GM10266 (cell line): ENCODE measurements around the gene LPP.

Experiments
- DNase-seq: peaks from one replicate; pipeline ENCODE4 v3.0.0; 2012; ENCODE audit errors: extremely low spot score
- TF ChIP-seq, protein P1 (sequence below): IDR thresholded peaks from 2 replicates; pipeline ENCODE4 v1.5.1; 2012; ENCODE audit warnings: mild to moderate bottlenecking, low read depth; ENCODE audit not compliant: control insufficient read depth, insufficient read depth; ENCODE audit errors: missing control alignments

Gene LPP

DNA sequence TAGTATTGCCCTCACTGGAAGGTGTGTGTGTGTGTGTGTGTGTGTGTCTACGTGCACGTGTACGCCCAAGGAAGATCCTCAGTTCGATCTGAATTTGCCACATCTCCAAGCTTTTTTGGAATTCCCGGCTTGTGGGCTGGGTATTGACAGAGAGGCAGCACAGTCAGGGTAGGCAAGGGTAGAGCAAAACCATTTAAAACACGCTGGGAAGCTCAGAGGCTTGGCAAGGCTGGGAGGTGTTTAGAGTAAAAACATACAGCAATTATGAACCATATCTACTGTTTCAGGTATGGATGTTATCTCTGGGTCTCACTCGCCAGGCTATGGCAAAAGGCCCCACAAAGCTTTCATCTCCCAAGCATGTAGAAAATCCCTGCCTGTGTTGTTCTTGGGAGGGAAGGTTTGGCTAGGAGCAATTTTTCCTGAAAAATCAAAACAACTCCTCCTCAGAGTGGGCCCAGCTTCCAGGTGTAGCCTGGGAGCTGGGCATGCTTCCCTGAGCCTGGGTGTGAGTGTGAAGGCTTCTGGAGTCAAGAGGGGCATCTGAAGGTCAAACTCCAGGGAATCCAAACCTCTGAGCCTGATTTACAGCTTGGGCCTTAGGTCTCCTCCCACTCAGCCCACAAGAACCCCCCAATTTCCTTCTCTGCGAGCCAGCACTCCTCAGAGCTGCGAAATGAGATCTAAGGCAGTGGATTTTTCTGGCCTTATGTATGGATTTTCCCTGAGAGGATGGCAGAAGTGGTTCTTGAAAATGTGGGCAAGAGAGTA is 773.0 kb downstream of the LPP start:
- TF ChIP-seq, protein P1, sequence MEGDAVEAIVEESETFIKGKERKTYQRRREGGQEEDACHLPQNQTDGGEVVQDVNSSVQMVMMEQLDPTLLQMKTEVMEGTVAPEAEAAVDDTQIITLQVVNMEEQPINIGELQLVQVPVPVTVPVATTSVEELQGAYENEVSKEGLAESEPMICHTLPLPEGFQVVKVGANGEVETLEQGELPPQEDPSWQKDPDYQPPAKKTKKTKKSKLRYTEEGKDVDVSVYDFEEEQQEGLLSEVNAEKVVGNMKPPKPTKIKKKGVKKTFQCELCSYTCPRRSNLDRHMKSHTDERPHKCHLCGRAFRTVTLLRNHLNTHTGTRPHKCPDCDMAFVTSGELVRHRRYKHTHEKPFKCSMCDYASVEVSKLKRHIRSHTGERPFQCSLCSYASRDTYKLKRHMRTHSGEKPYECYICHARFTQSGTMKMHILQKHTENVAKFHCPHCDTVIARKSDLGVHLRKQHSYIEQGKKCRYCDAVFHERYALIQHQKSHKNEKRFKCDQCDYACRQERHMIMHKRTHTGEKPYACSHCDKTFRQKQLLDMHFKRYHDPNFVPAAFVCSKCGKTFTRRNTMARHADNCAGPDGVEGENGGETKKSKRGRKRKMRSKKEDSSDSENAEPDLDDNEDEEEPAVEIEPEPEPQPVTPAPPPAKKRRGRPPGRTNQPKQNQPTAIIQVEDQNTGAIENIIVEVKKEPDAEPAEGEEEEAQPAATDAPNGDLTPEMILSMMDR: no peak
- DNase-seq: no peak

DNA sequence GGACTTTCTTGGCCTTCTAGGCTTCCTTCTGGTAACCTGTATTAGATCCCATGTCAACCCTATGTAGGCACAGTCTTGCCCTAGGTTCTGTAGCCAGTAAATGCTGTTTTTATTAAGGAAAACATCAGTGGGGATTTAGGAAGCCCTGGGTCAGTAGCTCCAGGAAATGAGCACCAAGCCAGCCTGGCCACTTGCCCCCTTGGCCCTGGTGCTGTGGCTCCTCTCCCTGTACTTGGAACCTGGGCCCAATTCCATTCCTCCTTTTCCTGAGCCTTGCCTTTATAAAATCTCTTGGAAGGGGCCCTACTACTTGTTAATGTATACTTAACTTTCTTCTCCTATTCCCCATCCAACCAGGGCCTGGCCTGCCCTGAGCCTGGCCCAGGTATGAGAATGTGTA is 774.0 kb downstream of the LPP start:
- TF ChIP-seq, protein P1: no peak
- DNase-seq: no peak

DNA sequence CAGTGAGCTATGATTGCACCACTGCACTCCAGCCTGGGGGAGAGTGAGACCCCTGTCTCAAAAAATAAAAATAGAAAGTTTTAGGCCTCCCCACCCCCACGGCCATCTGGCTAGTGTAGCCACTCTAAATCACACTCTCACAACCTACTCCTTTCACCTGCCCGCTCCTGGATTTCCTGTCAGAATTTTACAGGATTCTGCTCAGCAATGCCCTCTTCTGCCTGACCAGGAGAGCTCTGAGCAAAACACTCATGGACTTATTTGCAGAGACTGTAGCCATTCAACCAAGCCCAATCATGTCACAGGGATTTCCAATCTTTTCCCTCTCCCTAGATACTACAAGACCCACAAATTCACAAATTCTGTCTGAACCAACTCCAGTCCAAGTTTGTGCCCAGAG is 775.2 kb downstream of the LPP start:
- DNase-seq: no peak
- TF ChIP-seq, protein P1: no peak

DNA sequence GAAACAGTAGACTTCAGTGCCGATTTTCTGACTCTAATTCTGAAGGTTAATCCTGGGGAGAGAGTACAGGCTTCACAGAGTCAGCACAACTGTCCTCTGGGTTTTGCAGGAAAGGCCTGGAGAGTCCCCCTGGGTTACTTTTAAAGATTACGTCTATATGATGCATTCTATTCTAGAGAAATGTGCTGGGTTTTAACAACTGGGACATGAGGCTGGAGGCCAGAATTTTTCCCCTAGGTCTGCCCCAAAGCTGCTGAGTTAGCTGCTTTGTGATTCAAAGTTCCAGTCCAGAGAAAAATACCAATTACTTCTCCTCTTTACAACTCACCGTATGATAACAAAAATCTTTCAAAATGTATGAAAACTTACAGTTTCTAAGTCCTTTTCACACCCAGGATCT is 777.1 kb downstream of the LPP start:
- TF ChIP-seq, protein P1: no peak

DNA sequence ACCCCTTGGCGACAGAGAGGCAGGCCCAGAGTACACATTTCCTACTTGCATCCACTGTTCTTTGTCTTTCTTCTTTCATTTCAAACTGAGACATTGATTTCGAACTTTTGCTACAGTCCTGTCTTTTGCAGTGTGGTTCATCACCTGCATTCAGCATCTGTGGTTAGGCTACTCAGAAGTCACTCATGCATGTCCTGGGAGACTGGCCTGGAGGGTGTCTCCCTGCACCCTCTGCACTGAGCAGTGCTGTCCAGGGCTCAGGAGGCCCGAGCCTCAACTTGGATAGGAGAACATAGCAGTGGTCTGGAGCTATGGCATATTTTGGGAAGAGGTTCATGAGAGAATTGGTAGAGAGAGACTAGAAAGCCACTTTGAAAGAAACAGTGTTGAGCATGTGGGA is 777.6 kb downstream of the LPP start:
- DNase-seq: no peak
- TF ChIP-seq, protein P1: no peak

More for the DNA sequence above, 777.1 kb downstream of the LPP start:
- no peak for DNase-seq

DNA sequence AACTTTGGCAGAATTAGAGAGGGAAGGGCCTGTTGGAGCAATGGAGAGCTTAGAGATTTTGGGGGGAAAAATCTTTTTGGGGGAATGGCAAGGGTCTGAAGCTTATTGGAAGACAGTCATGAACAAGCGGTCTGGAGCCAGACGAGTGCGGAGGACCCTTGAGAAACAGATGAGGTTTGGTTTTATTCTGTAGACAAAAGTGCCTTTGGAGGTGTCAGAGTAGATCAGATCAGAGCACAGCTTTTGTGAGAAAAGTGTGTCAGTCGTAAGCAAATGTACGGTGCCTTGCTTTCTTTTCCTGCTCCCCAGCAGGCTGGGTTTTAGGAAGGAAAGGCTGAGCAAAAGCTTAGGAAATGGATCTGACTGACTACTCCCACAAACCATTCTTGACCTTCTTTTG is 781.0 kb downstream of the LPP start:
- TF ChIP-seq, protein P1: no peak
- DNase-seq: no peak

DNA sequence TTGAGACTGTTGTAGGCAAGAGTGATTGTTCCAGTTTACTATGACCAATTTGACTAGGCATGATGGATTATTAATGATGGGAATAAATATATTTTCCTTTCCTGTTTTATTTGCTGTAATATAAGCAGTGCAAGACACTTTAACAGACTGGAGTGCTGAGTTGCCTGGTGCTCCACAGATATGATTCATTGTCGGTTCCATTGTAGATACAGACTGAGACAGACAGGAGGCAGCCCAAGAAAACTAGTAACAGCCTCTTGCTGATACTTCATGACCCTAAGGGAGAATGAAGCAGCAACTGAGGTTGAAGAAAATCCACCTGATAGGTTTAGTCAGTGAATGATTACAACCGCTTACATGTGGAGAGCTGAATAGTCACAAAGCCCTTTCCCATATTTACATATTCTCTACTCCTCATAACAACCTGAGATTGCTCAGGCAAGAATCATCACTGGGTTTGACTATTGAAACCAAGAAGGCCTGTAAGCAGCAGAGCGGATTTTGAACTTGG is 782.7 kb downstream of the LPP start:
- no peak for DNase-seq

More for the DNA sequence above, 782.7 kb downstream of the LPP start:
- TF ChIP-seq, protein P1: no peak
